ENCODE data around the gene PTPRD. TPM values are rescaled to one million over a fixed set of nuclear protein-coding genes. Genes with fewer than 3 reads are reported as not detected.

PTPRD gene
- total RNA-seq, 1 experiment from 2014 or later = 32.5 TPM

GRCh38 chr9:9229269-9229668 lies 1383.5 kb downstream of the PTPRD start:
- H2BK120ac ChIP-seq (ENCODE audit: low read depth, low read length, poor library complexity, severe bottlenecking) = no peak overlapping the region
- H3K27me3 Mint-ChIP-seq (ENCODE audit: low read depth) = no peaks in the 10 kb centered on the region
- H3K4me1 ChIP-seq (ENCODE audit: insufficient read depth, low read length) = no peaks in the 10 kb centered on the region
- H3K23me2 ChIP-seq (ENCODE audit: insufficient read length, low read depth, low read length, poor library complexity, severe bottlenecking) = no peaks in the 10 kb centered on the region
- no peaks in the 10 kb centered on the region for H3K27me3 ChIP-seq (ENCODE audit: insufficient read depth, low read length)
- no peak overlapping the region for H3K4ac ChIP-seq (ENCODE audit: low read depth, low read length)
- H2BK12ac ChIP-seq (ENCODE audit: insufficient read length, low read depth, low read length) = no peak overlapping the region
- H3K4me1 Mint-ChIP-seq = peaks cover 5% of the 10 kb centered on the region in 2 experiments; a peak in 3 of 4 replicates
- no peak overlapping the region for H3K4me2 ChIP-seq (ENCODE audit: insufficient read depth, insufficient read length, low read length)
- H3K36me3 Mint-ChIP-seq (ENCODE audit: insufficient read depth in 1 of 3, low read depth in 3 of 3) = peaks cover 2 to 11% (median 6%) of the 10 kb centered on the region in 3 experiments; a peak in 4 of 7 replicates
- TF ChIP-seq CTCF (conservative IDR thresholded peaks at IDR 0.05) = no peak
- H3K79me1 ChIP-seq (ENCODE audit: insufficient read depth, low read depth, low read length, poor library complexity, severe bottlenecking) = no peaks in the 10 kb centered on the region
- no peak overlapping the region for H4K91ac ChIP-seq (ENCODE audit: insufficient read length, low read depth, low read length)
- no peak overlapping the region for H3K27ac ChIP-seq (ENCODE audit: insufficient read length, low read depth, low read length)
- H3K14ac ChIP-seq (ENCODE audit: insufficient read depth, low read length) = no peak overlapping the region
- H3K27ac Mint-ChIP-seq = no peak overlapping the region
- H4K20me1 ChIP-seq (ENCODE audit: control insufficient read depth, insufficient read depth, insufficient read length) = no peaks in the 10 kb centered on the region
- no peak overlapping the region for H3T11ph ChIP-seq (ENCODE audit: low read length)
- peaks cover 10 to 15% of the 10 kb centered on the region in 2 experiments for H3K9me3 Mint-ChIP-seq
- H3K79me2 ChIP-seq (ENCODE audit: insufficient read depth, low read length) = no peaks in the 10 kb centered on the region
- H2BK15ac ChIP-seq (ENCODE audit: low read depth, low read length) = no peak overlapping the region
- no peak overlapping the region for H3K9ac ChIP-seq (ENCODE audit: extremely low read depth, insufficient read length, low read length)
- no peaks in the 10 kb centered on the region for H3K9me3 ChIP-seq (ENCODE audit: control insufficient read depth, low read depth, low read length)
- H3K23ac ChIP-seq (ENCODE audit: insufficient read length, low read depth, low read length) = no peak overlapping the region
- no peak overlapping the region for H2AK5ac ChIP-seq (ENCODE audit: insufficient read length, low read length)
- H3K4me3 Mint-ChIP-seq = no peak overlapping the region
- H4K8ac ChIP-seq (replicated peaks; ENCODE audit: insufficient read length, low read depth, low read length) = no peak overlapping the region
- DNase-seq = no peak
- no CpG with 5 or more reads among the region's 3 CpGs for WGBS (ENCODE audit: extremely low coverage, insufficient read length, low lambda C conversion rate)
- no peak overlapping the region for H2BK20ac ChIP-seq (ENCODE audit: low read depth, low read length, poor library complexity, severe bottlenecking)
- H2AFZ ChIP-seq (ENCODE audit: low read length) = no peak overlapping the region
- H3K56ac ChIP-seq (ENCODE audit: insufficient read length, low read depth, low read length) = no peak overlapping the region
- H4K5ac ChIP-seq (ENCODE audit: insufficient read length, low read depth, low read length) = no peak overlapping the region
- H2BK5ac ChIP-seq (ENCODE audit: insufficient read length, low read length) = no peak overlapping the region
- no peak overlapping the region for H3K18ac ChIP-seq (ENCODE audit: insufficient read length, low read depth, low read length)

Measured in H9 (cell line).